Right atrium auricular region (tissue), 2 donors: ENCODE results near the gene CSNK1A1. TPM values are rescaled to one million over a fixed set of nuclear protein-coding genes. Genes with fewer than 3 reads are reported as not detected.
A peak's percentile ranks its signal among the peaks of the same experiment; 100 is the strongest.
"Not testable (repeated sequence)": the region's sequence is repeated elsewhere in the genome, so short reads cannot be mapped to it uniquely, and the experiment has no call there.

ENCODE experiments used
- DNase-seq: peaks from one replicate; pipeline ENCODE4 v3.0.0-alpha.2; 2019; ENCODE audit warnings: low spot score
- H3K27ac ChIP-seq, 2 donors: fragments of 200-600 bp; sonication (generic); 1 replicate in 1 of 2; 2 replicates in 1 of 2; pipeline ENCODE4 v1.5.1; 2016 to 2019
- H3K27me3 ChIP-seq, 2 donors: fragments of 200-600 bp; sonication (generic); one replicate each; pipeline versions ENCODE4 v1.5.1 to v1.6.0; 2017 to 2019
- H3K36me3 ChIP-seq: fragments of 200-600 bp; sonication (generic); one replicate; pipeline ENCODE4 v1.5.1; 2016
- H3K4me1 ChIP-seq, 2 donors: fragments of 200-600 bp; sonication (generic); one replicate each; pipeline versions ENCODE4 v1.5.1 to v1.6.0; 2017 to 2019
- H3K4me3 ChIP-seq, 2 donors: fragments of 200-600 bp; sonication (generic); 1 replicate in 1 of 2; 2 replicates in 1 of 2; pipeline ENCODE4 v1.5.1; 2017 to 2019; ENCODE audit warnings: mild to moderate bottlenecking in 1 of 2, moderate library complexity in 1 of 2
- H3K9me3 ChIP-seq, 2 donors: fragments of 200-600 bp; sonication (generic); one replicate each; pipeline ENCODE4 v1.5.1; 2019
- CTCF ChIP-seq, 2 donors: fragments of 200-600 bp; sonication (generic); IDR thresholded peaks; one replicate each; pipeline ENCODE4 v1.5.1; 2019; ENCODE audit warnings: antibody characterized with exemption in 2 of 2
- total RNA-seq, 2 donors: library from RNA; depleted of rRNA; stranded (reverse); fragments of >200 nt; gene quantifications; one replicate each; pipeline ENCODE4 v1.1.0, GENCODE V29; 2016

Gene CSNK1A1
- total RNA-seq, 2 donors from 2014 or later = 171 to 192 TPM

GRCh38 chr5:149537374-149537975 lies 13.8 kb downstream of the CSNK1A1 start:
- peaks cover 30% of the 10 kb centered on the region for H3K36me3 ChIP-seq
- peaks cover 0 to 71% of the 10 kb centered on the region in 2 donors for H3K4me1 ChIP-seq
- no peaks in the 10 kb centered on the region for H3K9me3 ChIP-seq
- no peaks in the 10 kb centered on the region for H3K27me3 ChIP-seq
- TF ChIP-seq CTCF (IDR thresholded peaks at IDR 0.05) = no peak
- no peak overlapping the region for H3K27ac ChIP-seq
- DNase-seq = no peak
- H3K4me3 ChIP-seq = no peak overlapping the region

- H3K4me3 ChIP-seq, DNase-seq, H3K27ac ChIP-seq, H3K27me3 ChIP-seq, H3K9me3 ChIP-seq: not testable (repeated sequence)
- Histone ChIP-seq H3K36me3 (peaks cover 22% of the 10 kb centered on the region), H3K4me1 (peaks cover 0 to 62% of the 10 kb centered on the region in 2 donors)
These were observed 15.5 kb downstream of the CSNK1A1 start for GRCh38 chr5:149535787-149536186.

GRCh38 chr5:149532413-149532812 lies 18.8 kb downstream of the CSNK1A1 start:
- H3K36me3 ChIP-seq = peaks cover 11% of the 10 kb centered on the region
- no peak overlapping the region for H3K27ac ChIP-seq
- peaks cover 0 to 77% of the 10 kb centered on the region in 2 donors for H3K4me1 ChIP-seq
- no peak overlapping the region for H3K4me3 ChIP-seq
- no peaks in the 10 kb centered on the region for H3K9me3 ChIP-seq
- no peaks in the 10 kb centered on the region for H3K27me3 ChIP-seq
- TF ChIP-seq CTCF (IDR thresholded peaks at IDR 0.05) = no peak
- DNase-seq = no peak

GRCh38 chr5:149529463-149529862 lies 21.8 kb downstream of the CSNK1A1 start:
- Histone ChIP-seq H3K27ac (peak overlapping the region in 1 of 2 donors; percentile 24), H3K9me3 (no peaks in the 10 kb centered on the region), H3K4me1 (peaks cover 0 to 81% of the 10 kb centered on the region in 2 donors), H3K36me3 (peaks cover 4% of the 10 kb centered on the region), H3K27me3 (no peaks in the 10 kb centered on the region), H3K4me3 (no peak overlapping the region)
- no peak for TF ChIP-seq CTCF (IDR thresholded peaks at IDR 0.05)
- DNase-seq = no peak

GRCh38 chr5:149528281-149529060 lies 22.8 kb downstream of the CSNK1A1 start:
- Histone ChIP-seq H3K4me3 (no peak overlapping the region), H3K27ac (peak overlapping the region in 1 of 2 donors; percentile 24)
- no peak for TF ChIP-seq CTCF (IDR thresholded peaks at IDR 0.05)

GRCh38 chr5:149526845-149527590 lies 24.2 kb downstream of the CSNK1A1 start:
- H3K9me3 ChIP-seq = no peaks in the 10 kb centered on the region
- peak overlapping the region; percentile 57 to 60 for H3K27ac ChIP-seq
- H3K36me3 ChIP-seq = peaks cover 28% of the 10 kb centered on the region
- no peaks in the 10 kb centered on the region for H3K27me3 ChIP-seq
- no peak for DNase-seq
- H3K4me3 ChIP-seq = no peak overlapping the region
- peaks cover 0 to 73% of the 10 kb centered on the region in 2 donors for H3K4me1 ChIP-seq
- TF ChIP-seq CTCF (IDR thresholded peaks at IDR 0.05) = no peak

More at GRCh38 chr5:149528281-149529060, 22.8 kb downstream of the CSNK1A1 start:
- no peaks in the 10 kb centered on the region for H3K27me3 ChIP-seq
- peaks cover 14% of the 10 kb centered on the region for H3K36me3 ChIP-seq
- no peak for DNase-seq
- peaks cover 0 to 79% of the 10 kb centered on the region in 2 donors for H3K4me1 ChIP-seq
- no peaks in the 10 kb centered on the region for H3K9me3 ChIP-seq
